Parathyroid adenoma (tissue), 2 donors: ENCODE data around the gene DPH3.

ENCODE experiments used
- H2AFZ ChIP-seq: fragments of 300-600 bp; sonication (generic); one replicate; pipeline ENCODE4 v1.7.0; 2017; ENCODE audit warnings: antibody characterized with exemption, mild to moderate bottlenecking
- H3K27ac ChIP-seq: fragments of 300-600 bp; sonication (generic); one replicate; pipeline ENCODE4 v1.7.0; 2017
- H3K27me3 ChIP-seq: fragments of 300-600 bp; sonication (generic); one replicate; pipeline ENCODE4 v1.7.0; 2017; ENCODE audit warnings: low read length; ENCODE audit not compliant: control insufficient read depth, insufficient read depth
- H3K36me3 ChIP-seq: fragments of 300-600 bp; sonication (generic); one replicate; pipeline ENCODE4 v1.7.0; 2017; ENCODE audit warnings: low read length; ENCODE audit not compliant: control insufficient read depth, insufficient read depth
- H3K4me1 ChIP-seq: fragments of 300-600 bp; sonication (generic); one replicate; pipeline ENCODE4 v1.7.0; 2017; ENCODE audit warnings: control low read depth
- H3K4me2 ChIP-seq: fragments of 300-600 bp; sonication (generic); one replicate; pipeline ENCODE4 v1.7.0; 2017; ENCODE audit warnings: low read length
- H3K4me3 ChIP-seq: fragments of 300-600 bp; sonication (generic); one replicate; pipeline ENCODE4 v1.7.0; 2017; ENCODE audit warnings: low read depth, low read length
- H3K79me2 ChIP-seq: fragments of 300-600 bp; sonication (generic); one replicate; pipeline ENCODE4 v1.7.0; 2017; ENCODE audit warnings: control low read depth
- H3K9ac ChIP-seq: fragments of 300-600 bp; sonication (generic); one replicate; pipeline ENCODE4 v1.7.0; 2017; ENCODE audit warnings: mild to moderate bottlenecking
- H3K9me3 ChIP-seq: fragments of 300-600 bp; sonication (generic); one replicate; pipeline ENCODE4 v1.7.0; 2017; ENCODE audit warnings: low read length; ENCODE audit not compliant: control insufficient read depth
- TF ChIP-seq, protein P1 (sequence below): fragments of 300-600 bp; sonication (generic); IDR thresholded peaks from one replicate; pipeline ENCODE4 v1.7.0; 2017; ENCODE audit warnings: antibody characterized with exemption, mild to moderate bottlenecking
- donor health status: primary hyperparathyroidism.

The DPH3 gene

DNA sequence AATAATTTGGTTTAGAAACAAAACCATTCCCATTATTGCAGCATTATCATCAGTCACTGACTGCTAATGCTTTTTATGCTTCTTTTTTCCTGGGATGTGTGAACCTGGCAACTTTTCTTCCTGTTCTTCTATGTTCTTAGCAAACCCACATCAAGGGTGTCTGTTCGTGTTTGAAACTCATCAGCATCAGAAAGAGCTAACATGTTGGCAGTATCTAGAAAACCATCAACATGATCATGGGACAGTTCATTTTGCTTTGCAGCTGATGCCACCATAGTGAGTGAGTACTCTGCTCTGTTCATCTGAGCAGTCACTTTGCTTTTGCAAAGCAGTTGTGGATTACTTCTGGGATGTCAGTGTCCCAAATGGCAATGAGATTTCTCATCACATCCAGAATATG lies 5.9 kb downstream of the DPH3 start:
- H3K4me1 ChIP-seq = no peaks in the 10 kb centered on the region

DNA sequence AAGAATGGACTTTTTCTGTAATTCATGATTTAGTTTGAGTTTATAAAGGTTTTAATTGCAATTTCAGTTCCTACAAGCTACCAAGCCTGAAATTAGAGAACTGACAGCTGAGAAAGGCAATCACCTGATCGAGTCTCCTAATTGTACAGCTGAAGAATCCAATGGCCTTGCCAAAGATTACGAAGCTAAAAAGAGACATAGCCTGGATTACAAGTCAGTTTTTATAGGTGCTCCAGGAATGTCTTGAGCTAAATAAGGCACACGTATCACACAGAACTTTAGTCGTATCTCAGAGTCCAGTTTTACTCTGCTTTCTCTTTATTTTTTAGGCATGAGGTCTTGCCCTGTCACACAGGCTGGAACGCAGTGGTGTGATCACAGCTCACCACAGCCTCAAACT lies 6.6 kb downstream of the DPH3 start:
- Histone ChIP-seq H3K27me3 (no peaks in the 10 kb centered on the region), H3K4me2 (no peak overlapping the region), H3K9me3 (no peaks in the 10 kb centered on the region), H3K27ac (no peak overlapping the region), H3K36me3 (no peaks in the 10 kb centered on the region), H3K4me3 (no peak overlapping the region), H2AFZ (no peak overlapping the region), H3K4me1 (no peaks in the 10 kb centered on the region), H3K79me2 (no peaks in the 10 kb centered on the region), H3K9ac (no peak overlapping the region)
- TF ChIP-seq, protein P1, sequence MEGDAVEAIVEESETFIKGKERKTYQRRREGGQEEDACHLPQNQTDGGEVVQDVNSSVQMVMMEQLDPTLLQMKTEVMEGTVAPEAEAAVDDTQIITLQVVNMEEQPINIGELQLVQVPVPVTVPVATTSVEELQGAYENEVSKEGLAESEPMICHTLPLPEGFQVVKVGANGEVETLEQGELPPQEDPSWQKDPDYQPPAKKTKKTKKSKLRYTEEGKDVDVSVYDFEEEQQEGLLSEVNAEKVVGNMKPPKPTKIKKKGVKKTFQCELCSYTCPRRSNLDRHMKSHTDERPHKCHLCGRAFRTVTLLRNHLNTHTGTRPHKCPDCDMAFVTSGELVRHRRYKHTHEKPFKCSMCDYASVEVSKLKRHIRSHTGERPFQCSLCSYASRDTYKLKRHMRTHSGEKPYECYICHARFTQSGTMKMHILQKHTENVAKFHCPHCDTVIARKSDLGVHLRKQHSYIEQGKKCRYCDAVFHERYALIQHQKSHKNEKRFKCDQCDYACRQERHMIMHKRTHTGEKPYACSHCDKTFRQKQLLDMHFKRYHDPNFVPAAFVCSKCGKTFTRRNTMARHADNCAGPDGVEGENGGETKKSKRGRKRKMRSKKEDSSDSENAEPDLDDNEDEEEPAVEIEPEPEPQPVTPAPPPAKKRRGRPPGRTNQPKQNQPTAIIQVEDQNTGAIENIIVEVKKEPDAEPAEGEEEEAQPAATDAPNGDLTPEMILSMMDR = no peak

More for the DNA sequence above, 5.9 kb downstream of the DPH3 start:
- H3K4me3 ChIP-seq = no peak overlapping the region
- H2AFZ ChIP-seq = no peak overlapping the region
- H3K27me3 ChIP-seq = no peaks in the 10 kb centered on the region
- no peak overlapping the region for H3K27ac ChIP-seq
- TF ChIP-seq, protein P1 = no peak
- no peaks in the 10 kb centered on the region for H3K79me2 ChIP-seq
- H3K36me3 ChIP-seq = no peaks in the 10 kb centered on the region
- H3K9me3 ChIP-seq = no peaks in the 10 kb centered on the region
- no peak overlapping the region for H3K4me2 ChIP-seq
- no peak overlapping the region for H3K9ac ChIP-seq

DNA sequence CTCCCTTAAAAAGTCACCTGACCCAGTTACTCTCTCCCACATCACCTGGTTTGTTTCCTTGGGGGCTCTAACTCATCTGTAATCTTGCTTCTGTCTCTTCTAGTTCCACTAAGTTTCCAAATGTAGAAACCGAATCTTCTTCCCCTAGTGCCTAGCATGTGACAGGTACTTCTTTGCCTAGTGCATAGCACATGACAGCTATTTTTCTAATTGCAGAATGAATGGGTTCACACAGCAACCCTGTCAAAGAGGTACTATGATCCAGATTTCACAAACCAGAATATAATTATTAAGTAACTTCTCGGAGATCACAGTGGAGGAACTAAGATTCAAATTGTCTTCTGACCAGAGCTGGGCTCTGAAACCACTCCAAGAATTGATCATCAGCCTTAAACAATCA lies 7.4 kb downstream of the DPH3 start:
- Histone ChIP-seq H3K79me2 (no peaks in the 10 kb centered on the region), H3K4me3 (no peak overlapping the region), H3K4me1 (no peaks in the 10 kb centered on the region), H3K9me3 (no peaks in the 10 kb centered on the region), H3K9ac (no peak overlapping the region), H3K4me2 (no peak overlapping the region), H3K27ac (no peak overlapping the region), H3K36me3 (no peaks in the 10 kb centered on the region), H3K27me3 (no peaks in the 10 kb centered on the region), H2AFZ (no peak overlapping the region)
- TF ChIP-seq, protein P1 = no peak

DNA sequence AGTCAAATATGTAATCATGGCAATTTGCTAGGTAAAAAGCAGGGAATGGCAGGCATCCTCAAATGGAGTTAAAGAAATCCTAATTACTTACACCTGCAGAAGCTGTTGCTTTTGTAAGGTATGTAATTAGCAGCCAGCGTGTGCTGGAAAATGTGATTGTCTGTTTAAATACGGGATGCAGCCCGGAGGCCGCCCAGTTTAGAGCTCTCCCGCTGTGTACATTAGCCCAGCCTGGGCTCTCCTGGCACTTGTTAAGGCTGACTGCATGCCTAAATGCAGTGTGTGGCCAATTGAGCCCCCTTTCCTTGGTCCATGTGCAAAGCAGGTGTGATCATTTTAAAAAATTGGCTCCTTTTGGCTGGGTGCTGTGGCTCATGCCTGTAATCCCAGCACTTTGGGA lies 9.0 kb downstream of the DPH3 start:
- no peak overlapping the region for H3K9ac ChIP-seq
- no peak overlapping the region for H3K4me2 ChIP-seq
- H3K27ac ChIP-seq = no peak overlapping the region
- H3K36me3 ChIP-seq = no peaks in the 10 kb centered on the region
- no peaks in the 10 kb centered on the region for H3K9me3 ChIP-seq
- no peaks in the 10 kb centered on the region for H3K4me1 ChIP-seq
- no peak overlapping the region for H3K4me3 ChIP-seq
- no peak overlapping the region for H2AFZ ChIP-seq
- TF ChIP-seq, protein P1 = no peak
- H3K27me3 ChIP-seq = no peaks in the 10 kb centered on the region
- H3K79me2 ChIP-seq = no peaks in the 10 kb centered on the region

DNA sequence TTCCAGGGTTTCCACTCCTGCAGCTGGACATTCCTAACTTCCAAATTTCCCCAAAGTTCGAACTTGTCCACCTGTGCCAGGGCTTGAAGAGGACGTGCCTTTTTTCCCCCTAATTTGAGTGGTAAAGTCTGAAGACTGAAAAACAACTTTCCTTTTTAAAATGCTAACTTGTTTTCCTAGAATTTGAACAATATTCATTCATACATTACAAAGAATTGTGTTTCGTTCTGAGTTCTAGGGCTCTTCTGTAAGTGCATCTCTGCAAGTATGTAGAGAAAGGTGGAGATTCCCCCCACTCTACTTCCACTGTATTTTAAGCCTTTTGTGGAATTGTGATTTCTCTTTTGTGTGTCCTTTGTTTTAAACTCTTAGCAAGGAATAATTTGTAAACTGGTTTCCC lies 9.4 kb downstream of the DPH3 start:
- H3K4me1 ChIP-seq = no peaks in the 10 kb centered on the region
- H2AFZ ChIP-seq = no peak overlapping the region
- no peak overlapping the region for H3K27ac ChIP-seq
- no peak overlapping the region for H3K4me2 ChIP-seq
- H3K27me3 ChIP-seq = no peaks in the 10 kb centered on the region
- no peak overlapping the region for H3K4me3 ChIP-seq
- no peaks in the 10 kb centered on the region for H3K79me2 ChIP-seq
- no peaks in the 10 kb centered on the region for H3K9me3 ChIP-seq
- H3K36me3 ChIP-seq = no peaks in the 10 kb centered on the region
- no peak overlapping the region for H3K9ac ChIP-seq
- TF ChIP-seq, protein P1 = no peak
